ENCODE results near the gene PYHIN1. TPM values are rescaled to one million over a fixed set of nuclear protein-coding genes. Genes with fewer than 3 reads are reported as not detected.

The PYHIN1 gene
- total RNA-seq, 1 donor from 2014 or later, result 0.13 TPM

- no peak for TF ChIP-seq CTCF (IDR thresholded peaks at IDR 0.05; ENCODE audit: unreplicated experiment)
- no peak overlapping the region for H3K27ac Mint-ChIP-seq
- H3K4me1 Mint-ChIP-seq, result no peaks in the 10 kb centered on the region
- H3K27me3 Mint-ChIP-seq (ENCODE audit: low read depth), result peaks cover 14% of the 10 kb centered on the region
- no peak for DNase-seq (ENCODE audit: low spot score in 2 of 2, unreplicated experiment in 2 of 2)
- H3K9me3 Mint-ChIP-seq, result no peaks in the 10 kb centered on the region
- no peak overlapping the region for H3K4me3 Mint-ChIP-seq
- H3K36me3 Mint-ChIP-seq, result no peaks in the 10 kb centered on the region
Measured at GRCh38 chr1:158961178-158961577, 29.8 kb downstream of the PYHIN1 start.

GRCh38 chr1:158962983-158963382, 31.6 kb downstream of the PYHIN1 start:
- no peaks in the 10 kb centered on the region for H3K4me1 Mint-ChIP-seq
- DNase-seq (ENCODE audit: low spot score in 2 of 2, unreplicated experiment in 2 of 2), result no peak
- no peak for TF ChIP-seq CTCF (IDR thresholded peaks at IDR 0.05; ENCODE audit: unreplicated experiment)
- peaks cover 8% of the 10 kb centered on the region for H3K9me3 Mint-ChIP-seq
- H3K4me3 Mint-ChIP-seq, result no peak overlapping the region
- no peaks in the 10 kb centered on the region for H3K36me3 Mint-ChIP-seq
- no peak overlapping the region for H3K27ac Mint-ChIP-seq
- H3K27me3 Mint-ChIP-seq (ENCODE audit: low read depth), result peaks cover 18% of the 10 kb centered on the region

GRCh38 chr1:158969166-158969565, 37.8 kb downstream of the PYHIN1 start:
- Mint-ChIP-seq H3K4me3 (no peak overlapping the region), H3K27ac (no peak overlapping the region), H3K36me3 (no peaks in the 10 kb centered on the region), H3K9me3 (peaks cover 8% of the 10 kb centered on the region), H3K27me3 (ENCODE audit: low read depth) (peaks cover 11% of the 10 kb centered on the region), H3K4me1 (peaks cover 1% of the 10 kb centered on the region)
- DNase-seq (ENCODE audit: low spot score in 2 of 2, unreplicated experiment in 2 of 2), result no peak
- no peak for TF ChIP-seq CTCF (IDR thresholded peaks at IDR 0.05; ENCODE audit: unreplicated experiment)

GRCh38 chr1:158969855-158970254, 38.5 kb downstream of the PYHIN1 start:
- no peak overlapping the region for H3K4me3 Mint-ChIP-seq

GRCh38 chr1:158972841-158973240, 41.5 kb downstream of the PYHIN1 start:
- Mint-ChIP-seq H3K9me3 (no peaks in the 10 kb centered on the region), H3K36me3 (no peaks in the 10 kb centered on the region), H3K4me3 (no peak overlapping the region), H3K4me1 (peaks cover 1% of the 10 kb centered on the region), H3K27ac (no peak overlapping the region), H3K27me3 (ENCODE audit: low read depth) (no peaks in the 10 kb centered on the region)
- DNase-seq (ENCODE audit: low spot score in 2 of 2, unreplicated experiment in 2 of 2), result no peak
- TF ChIP-seq CTCF (IDR thresholded peaks at IDR 0.05; ENCODE audit: unreplicated experiment), result no peak

More at GRCh38 chr1:158969855-158970254, 38.5 kb downstream of the PYHIN1 start:
- DNase-seq (ENCODE audit: low spot score in 2 of 2, unreplicated experiment in 2 of 2), result no peak
- peaks cover 1% of the 10 kb centered on the region for H3K4me1 Mint-ChIP-seq
- no peaks in the 10 kb centered on the region for H3K36me3 Mint-ChIP-seq
- H3K9me3 Mint-ChIP-seq, result peaks cover 8% of the 10 kb centered on the region
- no peak for TF ChIP-seq CTCF (IDR thresholded peaks at IDR 0.05; ENCODE audit: unreplicated experiment)
- H3K27ac Mint-ChIP-seq, result no peak overlapping the region
- peaks cover 9% of the 10 kb centered on the region for H3K27me3 Mint-ChIP-seq (ENCODE audit: low read depth)

- Mint-ChIP-seq H3K27me3 (ENCODE audit: low read depth) (no peaks in the 10 kb centered on the region), H3K4me3 (no peak overlapping the region), H3K9me3 (peaks cover 5% of the 10 kb centered on the region), H3K4me1 (peaks cover 1% of the 10 kb centered on the region), H3K36me3 (no peaks in the 10 kb centered on the region), H3K27ac (no peak overlapping the region)
- TF ChIP-seq CTCF (IDR thresholded peaks at IDR 0.05; ENCODE audit: unreplicated experiment), result no peak
- DNase-seq (ENCODE audit: low spot score in 2 of 2, unreplicated experiment in 2 of 2), result no peak
Measured at GRCh38 chr1:158976219-158976618, 44.9 kb downstream of the PYHIN1 start.
